ENCODE results near the gene TAC4. TPM values are rescaled to one million over a fixed set of nuclear protein-coding genes. Genes with fewer than 3 reads are reported as not detected.

Gene TAC4
- total RNA-seq, 2 donors from 2014 or later = 1.5 to 3.2 TPM

DNA sequence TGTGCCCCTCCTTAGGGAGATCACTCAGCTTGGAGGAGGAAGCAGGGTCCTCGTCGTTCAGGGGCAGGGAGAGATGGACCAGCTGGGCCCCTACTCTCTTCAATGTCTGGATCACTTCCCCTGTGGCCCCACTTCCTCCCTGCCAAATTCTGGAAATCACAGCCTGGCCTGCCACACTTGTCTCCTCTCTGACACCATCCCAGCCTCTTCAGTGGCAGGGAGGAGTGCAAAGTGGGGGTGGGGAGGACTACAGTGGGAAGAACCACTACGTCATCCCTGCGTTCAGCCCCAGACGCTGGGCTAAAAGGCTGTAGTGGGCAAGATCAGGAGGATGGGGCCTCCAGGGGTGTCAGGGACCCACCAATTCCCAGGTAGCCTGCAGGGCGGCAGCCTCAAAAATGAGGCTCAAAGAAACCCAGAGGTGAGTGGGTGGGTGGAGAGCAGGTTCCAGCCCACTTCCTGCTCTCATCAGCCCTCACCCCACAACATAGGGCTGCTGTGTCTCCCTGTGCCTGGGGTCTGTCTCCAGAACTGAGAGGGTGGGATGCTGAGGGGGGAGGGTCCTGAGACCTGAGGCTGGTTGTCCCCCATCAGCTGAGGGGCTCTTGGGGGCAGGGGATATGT lies 25.0 kb upstream of the TAC4 start:
- Histone ChIP-seq H3K9me3 (ENCODE audit: control insufficient read depth, low read length) (no peaks in the 10 kb centered on the region), H3K4me1 (ENCODE audit: control insufficient read depth, insufficient read depth, low read length) (no peaks in the 10 kb centered on the region), H3K27ac (ENCODE audit: low read depth, low read length) (no peak overlapping the region), H3K4me3 (ENCODE audit: low read length) (no peak overlapping the region), H3K27me3 (ENCODE audit: control insufficient read depth, insufficient read depth, low read length, poor library complexity, severe bottlenecking) (no peaks in the 10 kb centered on the region), H3K36me3 (ENCODE audit: control insufficient read depth, insufficient read depth, low read length) (no peaks in the 10 kb centered on the region), H3K9ac (ENCODE audit: extremely low read depth, low read length, poor library complexity, severe bottlenecking) (no peak overlapping the region)
- 87 to 89% methylated on average over 3 to 5 of the region's 6 CpGs for WGBS, 2 experiments (ENCODE audit: insufficient coverage in 1 of 2, insufficient read length in 1 of 2)
- Mint-ChIP-seq H3K36me3 (ENCODE audit: low read depth) (no peaks in the 10 kb centered on the region), H3K4me3 (no peak overlapping the region), H3K4me1 (peaks cover 18% of the 10 kb centered on the region), H3K27me3 (ENCODE audit: insufficient read depth) (no peaks in the 10 kb centered on the region), H3K9me3 (no peaks in the 10 kb centered on the region), H3K27ac (no peak overlapping the region)
- DNase-seq = no peak
- TF ChIP-seq, protein P1, sequence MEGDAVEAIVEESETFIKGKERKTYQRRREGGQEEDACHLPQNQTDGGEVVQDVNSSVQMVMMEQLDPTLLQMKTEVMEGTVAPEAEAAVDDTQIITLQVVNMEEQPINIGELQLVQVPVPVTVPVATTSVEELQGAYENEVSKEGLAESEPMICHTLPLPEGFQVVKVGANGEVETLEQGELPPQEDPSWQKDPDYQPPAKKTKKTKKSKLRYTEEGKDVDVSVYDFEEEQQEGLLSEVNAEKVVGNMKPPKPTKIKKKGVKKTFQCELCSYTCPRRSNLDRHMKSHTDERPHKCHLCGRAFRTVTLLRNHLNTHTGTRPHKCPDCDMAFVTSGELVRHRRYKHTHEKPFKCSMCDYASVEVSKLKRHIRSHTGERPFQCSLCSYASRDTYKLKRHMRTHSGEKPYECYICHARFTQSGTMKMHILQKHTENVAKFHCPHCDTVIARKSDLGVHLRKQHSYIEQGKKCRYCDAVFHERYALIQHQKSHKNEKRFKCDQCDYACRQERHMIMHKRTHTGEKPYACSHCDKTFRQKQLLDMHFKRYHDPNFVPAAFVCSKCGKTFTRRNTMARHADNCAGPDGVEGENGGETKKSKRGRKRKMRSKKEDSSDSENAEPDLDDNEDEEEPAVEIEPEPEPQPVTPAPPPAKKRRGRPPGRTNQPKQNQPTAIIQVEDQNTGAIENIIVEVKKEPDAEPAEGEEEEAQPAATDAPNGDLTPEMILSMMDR (conservative IDR thresholded peaks at IDR 0.05) = no peak

- Mint-ChIP-seq H3K4me3 (no peak overlapping the region), H3K4me1 (peaks cover 24% of the 10 kb centered on the region), H3K27me3 (ENCODE audit: insufficient read depth) (no peaks in the 10 kb centered on the region), H3K36me3 (ENCODE audit: low read depth) (no peaks in the 10 kb centered on the region), H3K27ac (no peak overlapping the region), H3K9me3 (no peaks in the 10 kb centered on the region)
- DNase-seq = no peak
- H3K36me3 ChIP-seq (ENCODE audit: control insufficient read depth, insufficient read depth, low read length) = no peaks in the 10 kb centered on the region
- TF ChIP-seq, protein P1 (conservative IDR thresholded peaks at IDR 0.05) = no peak
- 87 to 100% methylated on average over 2 to 7 of the region's 7 CpGs for WGBS, 2 experiments (ENCODE audit: insufficient coverage in 1 of 2, insufficient read length in 1 of 2)
- H3K4me1 ChIP-seq (ENCODE audit: control insufficient read depth, insufficient read depth, low read length) = peaks cover 5% of the 10 kb centered on the region
- H3K4me3 ChIP-seq (ENCODE audit: low read length) = no peak overlapping the region
- H3K9me3 ChIP-seq (ENCODE audit: control insufficient read depth, low read length) = no peaks in the 10 kb centered on the region
- H3K27me3 ChIP-seq (ENCODE audit: control insufficient read depth, insufficient read depth, low read length, poor library complexity, severe bottlenecking) = no peaks in the 10 kb centered on the region
- no peak overlapping the region for H3K27ac ChIP-seq (ENCODE audit: low read depth, low read length)
- H3K9ac ChIP-seq (ENCODE audit: extremely low read depth, low read length, poor library complexity, severe bottlenecking) = no peak overlapping the region
Observed at GRCh38 chr17:49871211-49871610, 23.3 kb upstream of the TAC4 start.

- H3K4me3 ChIP-seq (ENCODE audit: low read length) = no peak overlapping the region
- H3K27ac ChIP-seq (ENCODE audit: low read depth, low read length) = no peak overlapping the region
- Mint-ChIP-seq H3K9me3 (no peaks in the 10 kb centered on the region), H3K4me3 (no peak overlapping the region), H3K27me3 (ENCODE audit: insufficient read depth) (no peaks in the 10 kb centered on the region), H3K27ac (no peak overlapping the region), H3K36me3 (ENCODE audit: low read depth) (no peaks in the 10 kb centered on the region), H3K4me1 (peaks cover 24% of the 10 kb centered on the region)
- DNase-seq = no peak
- TF ChIP-seq, protein P1 (conservative IDR thresholded peaks at IDR 0.05) = no peak
- H3K36me3 ChIP-seq (ENCODE audit: control insufficient read depth, insufficient read depth, low read length) = no peaks in the 10 kb centered on the region
- H3K9me3 ChIP-seq (ENCODE audit: control insufficient read depth, low read length) = no peaks in the 10 kb centered on the region
- H3K4me1 ChIP-seq (ENCODE audit: control insufficient read depth, insufficient read depth, low read length) = peaks cover 8% of the 10 kb centered on the region
- H3K27me3 ChIP-seq (ENCODE audit: control insufficient read depth, insufficient read depth, low read length, poor library complexity, severe bottlenecking) = no peaks in the 10 kb centered on the region
- no peak overlapping the region for H3K9ac ChIP-seq (ENCODE audit: extremely low read depth, low read length, poor library complexity, severe bottlenecking)
- WGBS, 2 experiments (ENCODE audit: insufficient coverage in 1 of 2, insufficient read length in 1 of 2) = 91 to 97% methylated on average over 4 to 11 of the region's 11 CpGs
Observed at GRCh38 chr17:49870298-49870697, 22.4 kb upstream of the TAC4 start.

Measured in endodermal cell (in vitro differentiated cells).